IMR-90 (cell line): ENCODE measurements around the gene KIAA1586. TPM values are rescaled to one million over a fixed set of nuclear protein-coding genes. Genes with fewer than 3 reads are reported as not detected.

Experiments used
- ATAC-seq: fragments of 200-7000 bp; cut with Tn5 transposase; 2 replicates; pipeline ENCODE4 v1.9.1; 2020; ENCODE audit warnings: low read depth, mild to moderate bottlenecking, moderate library complexity
- BruUV-seq: library from RNA; stranded (reverse); fragments of 400-500 nt; replicated peaks from 2 replicates; lab custom pipeline; 2021; lab: Mats Ljungman, UMichigan
- CTCF ChIA-PET: fragments of 300-600 bp; formaldehyde crosslinking; extraction: SDS; loops from one replicate; lab custom pipeline; 2021; ENCODE audit warnings: antibody characterized with exemption; lab: Yijun Ruan, JAX
- POLR2A ChIA-PET: fragments of 300-600 bp; sonication (Branson Sonifier 250); formaldehyde crosslinking; loops from one replicate; lab custom pipeline; 2022; ENCODE audit warnings: antibody characterized with exemption; ENCODE audit not compliant: unreplicated experiment; lab: Charles Lee
- DNase-seq: peaks from one replicate; pipeline ENCODE4 v3.0.0; 2013
- H2AFZ ChIP-seq: replicated peaks from 2 replicates; pipeline ENCODE3; 2013; ENCODE audit warnings: low read length, mild to moderate bottlenecking; ENCODE audit not compliant: poor library complexity
- H2AK5ac ChIP-seq: 2 replicates; pipeline ENCODE4 v1.6.1; 2013; ENCODE audit warnings: low read depth, low read length, inconsistent platforms
- H2AK9ac ChIP-seq: replicated peaks from 2 replicates; pipeline ENCODE3; 2013; ENCODE audit warnings: mild to moderate bottlenecking, low read depth, low read length, moderate library complexity; ENCODE audit not compliant: poor library complexity
- H2BK120ac ChIP-seq: 2 replicates; pipeline ENCODE4 v1.6.1; 2013; ENCODE audit warnings: low read depth, low read length, inconsistent platforms
- H2BK15ac ChIP-seq: 3 replicates; pipeline ENCODE4 v1.6.1; 2013; ENCODE audit warnings: low read depth, low read length, inconsistent platforms
- H2BK20ac ChIP-seq: 2 replicates; pipeline ENCODE4 v1.6.1; 2013; ENCODE audit warnings: low read depth, mild to moderate bottlenecking, inconsistent platforms, low read length, moderate library complexity
- H2BK5ac ChIP-seq: 2 replicates; pipeline ENCODE4 v1.6.1; 2013; ENCODE audit warnings: mild to moderate bottlenecking, low read depth, low read length, inconsistent platforms; ENCODE audit not compliant: poor library complexity, severe bottlenecking
- H3K14ac ChIP-seq: replicated peaks from 2 replicates; pipeline ENCODE4 v1.6.1; 2013; ENCODE audit warnings: low read depth, low read length, inconsistent platforms
- H3K18ac ChIP-seq: 2 replicates; pipeline ENCODE4 v1.6.1; 2013; ENCODE audit warnings: low read depth, low read length, control low read depth
- H3K23ac ChIP-seq: 2 replicates; pipeline ENCODE4 v1.6.1; 2013; ENCODE audit warnings: low read depth, low read length, inconsistent platforms
- H3K27ac ChIP-seq: 2 replicates; pipeline ENCODE4 v1.5.1; 2013; ENCODE audit warnings: mild to moderate bottlenecking, control low read depth, low read length; ENCODE audit not compliant: insufficient read depth
- H3K27me3 ChIP-seq: 2 replicates; pipeline ENCODE4 v1.6.1; 2013; ENCODE audit warnings: low read length; ENCODE audit not compliant: control insufficient read depth, insufficient read depth
- H3K36me3 ChIP-seq: 2 replicates; pipeline ENCODE4 v1.6.1; 2013; ENCODE audit warnings: low read length, mixed read lengths; ENCODE audit not compliant: control insufficient read depth, insufficient read depth
- H3K4ac ChIP-seq: 2 replicates; pipeline ENCODE4 v1.6.1; 2013; ENCODE audit warnings: low read depth, low read length, inconsistent platforms
- H3K4me1 ChIP-seq: 2 replicates; pipeline ENCODE4 v1.6.1; 2013; ENCODE audit warnings: low read length, mixed read lengths; ENCODE audit not compliant: control insufficient read depth, insufficient read depth
- H3K4me2 ChIP-seq: 2 replicates; pipeline ENCODE4 v1.6.1; 2013; ENCODE audit warnings: low read depth, mild to moderate bottlenecking, control low read depth, low read length, moderate library complexity
- H3K4me3 ChIP-seq: 2 replicates; pipeline ENCODE4 v1.5.1; 2013; ENCODE audit warnings: low read depth, mild to moderate bottlenecking, control low read depth, low read length, moderate library complexity; ENCODE audit not compliant: insufficient read depth
- H3K56ac ChIP-seq: 2 replicates; pipeline ENCODE4 v1.6.1; 2013; ENCODE audit warnings: low read length, inconsistent platforms; ENCODE audit not compliant: insufficient read depth; ENCODE audit errors: extremely low read depth
- H3K79me1 ChIP-seq, 2 experiments: 2 replicates each; pipeline ENCODE4 v1.6.1; 2013; ENCODE audit warnings: low read length in 2 of 2, inconsistent platforms in 1 of 2, low read depth in 1 of 2
- H3K9ac ChIP-seq: 2 replicates; pipeline ENCODE4 v1.6.1; 2013; ENCODE audit warnings: low read depth, low read length, control low read depth
- H3K9me1 ChIP-seq: 2 replicates; pipeline ENCODE4 v1.6.1; 2013; ENCODE audit warnings: low read length, inconsistent platforms; ENCODE audit not compliant: insufficient read depth
- H3K9me3 ChIP-seq: 2 replicates; pipeline ENCODE4 v1.6.1; 2013; ENCODE audit warnings: low read length; ENCODE audit not compliant: control insufficient read depth, insufficient read depth
- H4K20me1 ChIP-seq: 2 replicates; pipeline ENCODE4 v1.6.1; 2013; ENCODE audit warnings: low read length, inconsistent platforms; ENCODE audit not compliant: insufficient read depth
- H4K5ac ChIP-seq: 2 replicates; pipeline ENCODE4 v1.6.1; 2013; ENCODE audit warnings: mild to moderate bottlenecking, low read depth, low read length, control low read depth
- H4K8ac ChIP-seq, 2 experiments: 2 replicates each; pipeline ENCODE4 v1.6.1; 2013; ENCODE audit warnings: low read depth in 2 of 2, low read length in 2 of 2, control low read depth in 1 of 2, inconsistent platforms in 1 of 2
- H4K91ac ChIP-seq: 2 replicates; pipeline ENCODE4 v1.6.1; 2013; ENCODE audit warnings: low read depth, low read length, inconsistent platforms; ENCODE audit not compliant: insufficient read depth
- BHLHE40 ChIP-seq: fragments of 150-350 bp; IDR thresholded peaks from 2 replicates; pipeline ENCODE4 v1.6.1; 2016; ENCODE audit warnings: mild to moderate bottlenecking, low read depth, low read length
- CEBPB ChIP-seq: IDR thresholded peaks from 2 replicates; pipeline ENCODE4 v1.6.1; 2012; ENCODE audit warnings: low read depth, low read length, improper control_type of control experiment
- CHD1 ChIP-seq: IDR thresholded peaks from 2 replicates; pipeline ENCODE4 v1.6.1; 2012; ENCODE audit warnings: low read depth, low read length, improper control_type of control experiment
- CTCF ChIP-seq: conservative IDR thresholded peaks from 2 replicates; pipeline ENCODE4 v1.5.1; 2012; ENCODE audit warnings: mild to moderate bottlenecking, low read depth, low read length, improper control_type of control experiment
- ELK1 ChIP-seq: fragments of 150-350 bp; IDR thresholded peaks from 2 replicates; pipeline ENCODE4 v1.6.1; 2016; ENCODE audit warnings: low read depth, mild to moderate bottlenecking, low read length, moderate library complexity, borderline replicate concordance
- FOS ChIP-seq: fragments of 150-350 bp; IDR thresholded peaks from 2 replicates; pipeline ENCODE4 v1.6.1; 2016; ENCODE audit warnings: low read depth, low read length
- MAFK ChIP-seq: IDR thresholded peaks from 2 replicates; pipeline ENCODE4 v1.6.1; 2012; ENCODE audit warnings: low read depth, low read length, improper control_type of control experiment
- MAZ ChIP-seq: IDR thresholded peaks from 2 replicates; pipeline ENCODE4 v1.6.1; 2012; ENCODE audit warnings: low read depth, mild to moderate bottlenecking, low read length, improper control_type of control experiment, moderate library complexity, borderline replicate concordance
- MXI1 ChIP-seq: IDR thresholded peaks from 2 replicates; pipeline ENCODE4 v1.6.1; 2012; ENCODE audit warnings: low read depth, mild to moderate bottlenecking, low read length, moderate library complexity, borderline replicate concordance
- NFE2L2 ChIP-seq: fragments of 150-350 bp; IDR thresholded peaks from 2 replicates; pipeline ENCODE4 v1.6.1; 2016; ENCODE audit warnings: low read depth, mild to moderate bottlenecking, low read length
- POLR2A ChIP-seq: IDR thresholded peaks from 2 replicates; pipeline ENCODE4 v1.6.1; 2012; ENCODE audit warnings: mild to moderate bottlenecking, low read depth, low read length
- RAD21 ChIP-seq: IDR thresholded peaks from 2 replicates; pipeline ENCODE4 v1.6.1; 2012; ENCODE audit warnings: low read length, improper control_type of control experiment
- RCOR1 ChIP-seq: IDR thresholded peaks from 2 replicates; pipeline ENCODE4 v1.6.1; 2012; ENCODE audit warnings: mild to moderate bottlenecking, low read length, improper control_type of control experiment; ENCODE audit not compliant: insufficient replicate concordance
- RFX5 ChIP-seq: IDR thresholded peaks from 2 replicates; pipeline ENCODE4 v1.8.0; 2012; ENCODE audit warnings: low read depth, mild to moderate bottlenecking, low read length, moderate library complexity
- SMC3 ChIP-seq: fragments of 150-350 bp; IDR thresholded peaks from 2 replicates; pipeline ENCODE4 v1.6.1; 2016; ENCODE audit warnings: low read depth, mild to moderate bottlenecking, antibody characterized with exemption, low read length, moderate library complexity
- USF2 ChIP-seq: fragments of 150-350 bp; IDR thresholded peaks from 2 replicates; pipeline ENCODE4 v1.6.1; 2017; ENCODE audit warnings: mild to moderate bottlenecking, antibody characterized with exemption, low read length, low read depth
- WGBS, 2 experiments: methylation state at CpG; one replicate each; pipeline versions ENCODE4 v1.1.5 to v1.1.7; 2013; ENCODE audit warnings: missing lambda C conversion rate in 2 of 2; ENCODE audit not compliant: insufficient read length in 1 of 2; ENCODE audit errors: extremely low coverage in 2 of 2; 5-methylcytosine and 5-hydroxymethylcytosine counted together
- dilution Hi-C: fragments of 300-500 bp; cut with HindIII; formaldehyde crosslinking; loops from one replicate; pipeline ENCODE4 v1.14.3; 2018; ENCODE audit warnings: low sequenced_read_pairs; ENCODE audit not compliant: unreplicated experiment
- in situ Hi-C: fragments of 300-500 bp; cut with MboI; formaldehyde crosslinking; loops from 3 replicates; pipeline ENCODE4 v1.14.3; 2019; ENCODE audit warnings: low sequenced_read_pairs, inconsistent platforms, mixed read lengths
- intact Hi-C: fragments of 100-400 bp; cut with micrococcal nuclease; formaldehyde crosslinking; loops from 2 replicates; pipeline ENCODE4 v1.10.0; 2022
- polyA plus RNA-seq, 3 experiments: library from polyadenylated mRNA; depleted of rRNA; stranded (reverse); fragments of >200 nt; gene quantifications; 2 replicates each; pipeline ENCODE4 v1.2.3, GENCODE V29; 2012; ENCODE audit warnings: low replicate concordance in 1 of 3
- total RNA-seq: library from RNA; depleted of rRNA; stranded (reverse); fragments of >200 nt; gene quantifications from 2 replicates; pipeline ENCODE4 v1.2.3, GENCODE V29; 2012

Gene KIAA1586
- total and polyA plus RNA-seq, 2 of the 4 experiments (the other 2 are of a cell fraction): 3.6 to 3.8 TPM

- Histone ChIP-seq H2AK5ac (no peak overlapping the region), H3K56ac (no peak overlapping the region), H3K9me1 (peaks cover 4% of the 10 kb centered on the region; the same call in 1 of the 2 replicates), H4K8ac (no peak overlapping the region), H2AK9ac (no peak overlapping the region), H3K23ac (no peak overlapping the region), H3K4me1 (peaks cover 2% of the 10 kb centered on the region), H2BK5ac (no peak overlapping the region), H3K18ac (no peak overlapping the region), H3K14ac (no peak overlapping the region), H3K27me3 (no peaks in the 10 kb centered on the region), H3K4me3 (no peak overlapping the region), H3K4ac (no peak overlapping the region), H4K20me1 (no peaks in the 10 kb centered on the region), H3K36me3 (peaks cover 4% of the 10 kb centered on the region), H2BK20ac (no peak overlapping the region), H3K9ac (no peak overlapping the region), H4K5ac (no peak overlapping the region), H3K27ac (no peak overlapping the region), H3K4me2 (no peak overlapping the region), H3K79me1 (peaks cover 5 to 14% of the 10 kb centered on the region in 2 experiments; a peak in 3 of 4 replicates), H3K9me3 (no peaks in the 10 kb centered on the region), H2BK15ac (no peak overlapping the region), H2AFZ (no peak overlapping the region), H2BK120ac (no peak overlapping the region), H4K91ac (no peak overlapping the region)
- TF ChIP-seq POLR2A (no peak), ELK1 (no peak), CHD1 (no peak), MXI1 (no peak), CEBPB (no peak), NFE2L2 (no peak), SMC3 (no peak), RFX5 (no peak), FOS (no peak), BHLHE40 (no peak), MAZ (no peak), RCOR1 (no peak), MAFK (no peak), RAD21 (no peak), CTCF (no peak), USF2 (no peak)
- CTCF ChIA-PET: no interaction called here
- in situ Hi-C loops (no loop called here), intact Hi-C loops (no loop called here), dilution Hi-C loops (no loop called here)
- POLR2A ChIA-PET: no interaction called here
- no TSS peak for BruUV-seq
- ATAC-seq (peak; percentile 30; the same call in 1 of the 2 replicates), DNase-seq (peak; percentile 57)
- no CpG with 5 or more reads among the region's 1 CpG for WGBS, 2 experiments
Measured at GRCh38 chr6:57068061-57068460, 21.6 kb downstream of the KIAA1586 start.
